Panc1 (cell line): ENCODE measurements around the gene ZMAT5. TPM values are rescaled to one million over a fixed set of nuclear protein-coding genes. Genes with fewer than 3 reads are reported as not detected.
A peak's percentile ranks its signal among the peaks of the same experiment; 100 is the strongest.

Experiments
- ATAC-seq: fragments of 200-7000 bp; cut with Tn5 transposase; 2 replicates; pipeline ENCODE4 v1.9.1; 2020; ENCODE audit warnings: mild to moderate bottlenecking, moderate library complexity
- BruUV-seq: library from RNA; stranded (reverse); fragments of 400-500 nt; replicated peaks from 2 replicates; lab custom pipeline; 2021; lab: Mats Ljungman, UMichigan
- CTCF ChIA-PET: fragments of 300-600 bp; sonication (Branson Sonifier 250); formaldehyde crosslinking; loops from one replicate; lab custom pipeline; 2022; ENCODE audit warnings: antibody characterized with exemption; lab: Charles Lee
- POLR2A ChIA-PET: fragments of 300-600 bp; sonication (Branson Sonifier 250); formaldehyde crosslinking; loops from one replicate; lab custom pipeline; 2022; ENCODE audit warnings: antibody characterized with exemption; lab: Charles Lee
- DNase-seq: peaks from one replicate; pipeline ENCODE4 v3.0.0-alpha.2; 2010; ENCODE audit warnings: low read depth, low spot score
- H3K27ac ChIP-seq: 2 replicates; pipeline ENCODE4 v1.5.1; 2011; ENCODE audit warnings: mild to moderate bottlenecking, low read length, inconsistent platforms
- H3K27me3 ChIP-seq: fragments of 200-500 bp; sonication (Bioruptor generic); 2 replicates; pipeline ENCODE4 v1.6.0; 2014; ENCODE audit warnings: low read length, inconsistent platforms; ENCODE audit not compliant: control insufficient read depth, insufficient read depth
- H3K36me3 ChIP-seq: fragments of 200-500 bp; sonication (Bioruptor generic); 2 replicates; pipeline ENCODE4 v1.5.1; 2014; ENCODE audit warnings: inconsistent platforms, mild to moderate bottlenecking, low read length, moderate library complexity; ENCODE audit not compliant: control insufficient read depth, insufficient read depth
- H3K4me1 ChIP-seq: 2 replicates; pipeline ENCODE4 v1.5.1; 2011; ENCODE audit warnings: inconsistent platforms, mild to moderate bottlenecking, low read length, moderate library complexity; ENCODE audit not compliant: control insufficient read depth, insufficient read depth
- H3K4me3 ChIP-seq, 2 experiments: 2 replicates each; pipeline ENCODE4 v1.5.1; 2011 to 2012; ENCODE audit warnings: low read depth in 2 of 2, low read length in 2 of 2, mild to moderate bottlenecking in 2 of 2, inconsistent platforms in 1 of 2, moderate library complexity in 1 of 2
- H3K9me3 ChIP-seq: fragments of 200-500 bp; sonication (Bioruptor generic); 2 replicates; pipeline ENCODE4 v1.5.1; 2014; ENCODE audit warnings: low read depth, mild to moderate bottlenecking, inconsistent platforms, low read length, moderate library complexity; ENCODE audit not compliant: control insufficient read depth, insufficient read depth
- POLR2AphosphoS5 ChIP-seq: IDR thresholded peaks from 2 replicates; pipeline ENCODE4 v1.6.1; 2012; ENCODE audit warnings: mild to moderate bottlenecking, low read depth, low read length, moderate library complexity
- SIN3A ChIP-seq: IDR thresholded peaks from 2 replicates; pipeline ENCODE4 v1.6.1; 2012; ENCODE audit warnings: low read depth, mild to moderate bottlenecking, low read length, moderate library complexity, borderline replicate concordance; ENCODE audit not compliant: insufficient read depth
- TCF7L2 ChIP-seq: IDR thresholded peaks from 2 replicates; pipeline ENCODE4 v1.6.1; 2011; ENCODE audit warnings: mild to moderate bottlenecking, low read depth, low read length, inconsistent platforms
- in situ Hi-C: cut with HindIII; loops from 2 replicates; pipeline ENCODE4 v1.10.0; 2016; ENCODE audit warnings: low sequenced_read_pairs, low pct_unique_long_range_greater_than_20kb
- intact Hi-C: fragments of 100-400 bp; cut with micrococcal nuclease; formaldehyde crosslinking; loops from one replicate; pipeline ENCODE4 v1.10.0; 2022; ENCODE audit not compliant: unreplicated experiment
- total RNA-seq: library from RNA; stranded (reverse); gene quantifications from one replicate; pipeline ENCODE4 v1.2.1, GENCODE V29; 2021; ENCODE audit not compliant: unreplicated experiment
- TF ChIP-seq, protein P1 (sequence below): fragments of 450-650 bp; IDR thresholded peaks from 2 replicates; pipeline ENCODE4 v1.5.1; 2017; ENCODE audit warnings: mild to moderate bottlenecking
- TF ChIP-seq, protein P2 (sequence below), 2 experiments: IDR thresholded peaks; 2 replicates each; pipeline ENCODE4 v1.6.1; 2011 to 2012; ENCODE audit warnings: low read depth in 2 of 2, control low read depth in 1 of 2, low read length in 1 of 2, mild to moderate bottlenecking in 1 of 2, moderate library complexity in 1 of 2; ENCODE audit not compliant: insufficient read depth in 1 of 2

The ZMAT5 gene
- total RNA-seq, 1 experiment from 2014 or later: 22.4 TPM

DNA sequence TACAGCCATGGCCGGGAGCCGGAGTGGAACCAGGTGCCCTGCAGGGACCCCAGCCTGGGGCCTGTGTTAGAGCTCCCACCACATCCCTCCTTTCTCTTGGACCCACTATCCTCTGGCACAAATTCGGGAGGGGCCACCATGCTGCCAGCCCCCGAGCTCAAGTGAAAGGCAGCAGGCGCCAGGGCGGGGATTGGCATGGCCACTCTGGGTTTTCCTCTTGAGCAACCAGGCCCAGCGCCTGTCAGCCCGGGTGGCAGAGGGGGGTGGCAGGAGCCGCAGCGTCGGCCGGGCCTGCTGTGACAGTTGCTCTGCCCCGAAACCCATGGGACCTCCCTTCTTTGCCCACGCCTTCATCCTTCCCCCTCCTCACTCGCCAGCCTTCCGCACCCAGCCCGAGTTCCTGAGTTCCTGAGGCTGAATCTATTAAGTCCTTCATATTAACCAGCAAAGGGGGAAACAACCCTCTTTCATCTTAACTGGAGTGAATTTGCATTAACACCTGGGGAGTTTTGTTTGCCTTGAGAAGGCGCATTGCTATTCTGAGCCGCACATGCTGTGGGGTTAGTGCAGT, 63.8 kb downstream of the ZMAT5 start:
- Histone ChIP-seq H3K27ac (no peak overlapping the region), H3K9me3 (no peaks in the 10 kb centered on the region), H3K4me1 (peaks cover 53% of the 10 kb centered on the region), H3K36me3 (no peaks in the 10 kb centered on the region), H3K4me3 (no peak overlapping the region), H3K27me3 (no peaks in the 10 kb centered on the region)
- ATAC-seq (no peak), DNase-seq (no peak)
- intact Hi-C loops (no loop called here), in situ Hi-C loops (no loop called here)
- ChIA-PET POLR2A (no interaction called here), CTCF (interaction anchor here (0.5 to 0.6 kb wide), 2 partner anchors 71 to 385 kb away, joined by 3 to 9 read pairs; no protein-coding TSS in a partner anchor)
- TF ChIP-seq, protein P1, sequence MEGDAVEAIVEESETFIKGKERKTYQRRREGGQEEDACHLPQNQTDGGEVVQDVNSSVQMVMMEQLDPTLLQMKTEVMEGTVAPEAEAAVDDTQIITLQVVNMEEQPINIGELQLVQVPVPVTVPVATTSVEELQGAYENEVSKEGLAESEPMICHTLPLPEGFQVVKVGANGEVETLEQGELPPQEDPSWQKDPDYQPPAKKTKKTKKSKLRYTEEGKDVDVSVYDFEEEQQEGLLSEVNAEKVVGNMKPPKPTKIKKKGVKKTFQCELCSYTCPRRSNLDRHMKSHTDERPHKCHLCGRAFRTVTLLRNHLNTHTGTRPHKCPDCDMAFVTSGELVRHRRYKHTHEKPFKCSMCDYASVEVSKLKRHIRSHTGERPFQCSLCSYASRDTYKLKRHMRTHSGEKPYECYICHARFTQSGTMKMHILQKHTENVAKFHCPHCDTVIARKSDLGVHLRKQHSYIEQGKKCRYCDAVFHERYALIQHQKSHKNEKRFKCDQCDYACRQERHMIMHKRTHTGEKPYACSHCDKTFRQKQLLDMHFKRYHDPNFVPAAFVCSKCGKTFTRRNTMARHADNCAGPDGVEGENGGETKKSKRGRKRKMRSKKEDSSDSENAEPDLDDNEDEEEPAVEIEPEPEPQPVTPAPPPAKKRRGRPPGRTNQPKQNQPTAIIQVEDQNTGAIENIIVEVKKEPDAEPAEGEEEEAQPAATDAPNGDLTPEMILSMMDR: no peak
- TF ChIP-seq SIN3A (no peak), TCF7L2 (no peak), POLR2AphosphoS5 (no peak)
- TF ChIP-seq, protein P2, sequence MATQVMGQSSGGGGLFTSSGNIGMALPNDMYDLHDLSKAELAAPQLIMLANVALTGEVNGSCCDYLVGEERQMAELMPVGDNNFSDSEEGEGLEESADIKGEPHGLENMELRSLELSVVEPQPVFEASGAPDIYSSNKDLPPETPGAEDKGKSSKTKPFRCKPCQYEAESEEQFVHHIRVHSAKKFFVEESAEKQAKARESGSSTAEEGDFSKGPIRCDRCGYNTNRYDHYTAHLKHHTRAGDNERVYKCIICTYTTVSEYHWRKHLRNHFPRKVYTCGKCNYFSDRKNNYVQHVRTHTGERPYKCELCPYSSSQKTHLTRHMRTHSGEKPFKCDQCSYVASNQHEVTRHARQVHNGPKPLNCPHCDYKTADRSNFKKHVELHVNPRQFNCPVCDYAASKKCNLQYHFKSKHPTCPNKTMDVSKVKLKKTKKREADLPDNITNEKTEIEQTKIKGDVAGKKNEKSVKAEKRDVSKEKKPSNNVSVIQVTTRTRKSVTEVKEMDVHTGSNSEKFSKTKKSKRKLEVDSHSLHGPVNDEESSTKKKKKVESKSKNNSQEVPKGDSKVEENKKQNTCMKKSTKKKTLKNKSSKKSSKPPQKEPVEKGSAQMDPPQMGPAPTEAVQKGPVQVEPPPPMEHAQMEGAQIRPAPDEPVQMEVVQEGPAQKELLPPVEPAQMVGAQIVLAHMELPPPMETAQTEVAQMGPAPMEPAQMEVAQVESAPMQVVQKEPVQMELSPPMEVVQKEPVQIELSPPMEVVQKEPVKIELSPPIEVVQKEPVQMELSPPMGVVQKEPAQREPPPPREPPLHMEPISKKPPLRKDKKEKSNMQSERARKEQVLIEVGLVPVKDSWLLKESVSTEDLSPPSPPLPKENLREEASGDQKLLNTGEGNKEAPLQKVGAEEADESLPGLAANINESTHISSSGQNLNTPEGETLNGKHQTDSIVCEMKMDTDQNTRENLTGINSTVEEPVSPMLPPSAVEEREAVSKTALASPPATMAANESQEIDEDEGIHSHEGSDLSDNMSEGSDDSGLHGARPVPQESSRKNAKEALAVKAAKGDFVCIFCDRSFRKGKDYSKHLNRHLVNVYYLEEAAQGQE (IDR thresholded peaks at IDR 0.05; ENCODE audit: insufficient read depth in 1 of 2, low read depth in 2 of 2, low read length in 1 of 2): no peak
- BruUV-seq: no TSS peak

DNA sequence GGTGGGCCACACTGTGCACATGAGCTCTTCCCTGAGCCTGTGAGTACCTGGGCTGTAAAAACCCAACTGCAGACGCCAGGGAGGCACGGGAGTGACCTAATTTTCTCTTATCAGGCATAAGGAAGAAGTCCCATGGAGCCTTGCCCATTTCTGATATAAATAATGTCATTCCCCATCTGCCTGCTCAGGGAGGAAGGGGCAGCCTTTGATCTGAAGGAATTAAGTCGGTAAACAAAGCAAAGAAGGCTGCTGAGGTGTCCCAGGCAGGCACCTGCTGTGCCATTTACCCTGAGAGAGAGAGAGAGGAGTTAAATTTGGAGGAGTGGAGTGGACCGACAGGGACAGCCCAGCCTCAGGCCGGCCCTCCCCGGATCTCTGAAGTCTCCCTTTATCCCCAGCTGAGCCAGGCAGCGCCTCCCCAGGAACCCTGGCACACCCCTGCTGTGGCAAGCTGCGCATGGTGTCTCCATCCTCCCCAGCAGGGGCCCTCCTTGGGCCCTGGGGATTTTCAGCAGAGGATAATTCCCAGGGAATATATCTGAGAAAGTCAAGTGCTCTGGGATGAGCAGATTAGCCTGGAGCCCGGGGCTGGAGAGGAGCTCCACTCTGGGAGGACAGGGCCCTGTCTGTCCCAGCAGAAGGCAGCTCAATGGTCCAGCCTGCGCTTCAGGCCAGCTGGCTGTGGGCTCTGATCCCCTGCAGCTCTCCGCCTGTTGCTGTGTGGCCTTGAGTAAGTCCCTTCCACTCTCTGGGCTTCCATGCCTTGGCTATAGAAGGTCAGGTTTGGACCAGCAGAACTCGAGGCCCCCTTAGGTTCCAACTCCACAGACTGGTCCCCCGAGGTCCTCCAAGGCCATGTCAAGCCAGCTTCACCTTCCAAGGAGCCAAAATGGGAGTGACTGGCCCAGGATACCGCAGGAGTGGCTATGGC, 64.5 kb downstream of the ZMAT5 start:
- DNase-seq: no peak
- peak; percentile 52 for ATAC-seq
- TF ChIP-seq, protein P1: no peak; the same call in 1 of the 2 replicates
- TF ChIP-seq SIN3A (no peak), POLR2AphosphoS5 (no peak), TCF7L2 (no peak)
- TF ChIP-seq, protein P2 (IDR thresholded peaks at IDR 0.05; ENCODE audit: insufficient read depth in 1 of 2, low read depth in 2 of 2, low read length in 1 of 2): no peak
- peaks cover 53% of the 10 kb centered on the region for H3K4me1 ChIP-seq
- H3K4me3 ChIP-seq: no peak overlapping the region
- intact Hi-C loops: no loop called here
- in situ Hi-C loops: no loop called here
- no peaks in the 10 kb centered on the region for H3K9me3 ChIP-seq
- H3K36me3 ChIP-seq: no peaks in the 10 kb centered on the region
- ChIA-PET CTCF (interaction anchor here (0.5 to 1.1 kb wide), 4 partner anchors 22 to 386 kb away, joined by 3 to 9 read pairs (median 5); no protein-coding TSS in a partner anchor), POLR2A (interaction anchor here (0.6 kb wide), 3 partner anchors 13 to 371 kb away, joined by 3 to 6 read pairs (median 5); no protein-coding TSS in a partner anchor)
- H3K27me3 ChIP-seq: no peaks in the 10 kb centered on the region
- BruUV-seq: no TSS peak
- no peak overlapping the region for H3K27ac ChIP-seq
